Testis (tissue), 2 donors: ENCODE measurements around the gene PRKAG3.

Source experiments
- CTCF ChIP-seq, 3 experiments: fragments of 450-650 bp in 2 of 3; fragments of 200-600 bp in 1 of 3; sonication (generic) in 1 of 3; IDR thresholded peaks; one replicate each; pipeline ENCODE4 v1.5.1; 2016 to 2019; ENCODE audit warnings: antibody characterized with exemption in 3 of 3, mild to moderate bottlenecking in 2 of 3, moderate library complexity in 1 of 3
- POLR2A ChIP-seq: fragments of 450-650 bp; IDR thresholded peaks from one replicate; pipeline ENCODE4 v1.6.1; 2017; ENCODE audit warnings: antibody characterized with exemption, mild to moderate bottlenecking, moderate library complexity

- TF ChIP-seq POLR2A, result no peak
- no peak for TF ChIP-seq CTCF (IDR thresholded peaks at IDR 0.05)
These were observed 55.1 kb downstream of the PRKAG3 start for GRCh38 chr2:218776488-218776887.
